GM13977 (cell line): ENCODE results near the gene OLFM4.

Experiments
- DNase-seq: peaks from one replicate; pipeline ENCODE4 v3.0.0; 2012; ENCODE audit warnings: low spot score
- in situ Hi-C: fragments of 300-500 bp; cut with MboI; formaldehyde crosslinking; loops from one replicate; pipeline ENCODE4 v1.12.0; 2022; ENCODE audit warnings: low sequenced_read_pairs, low pct_unique_long_range_greater_than_20kb, mixed read lengths, inconsistent platforms; ENCODE audit not compliant: unreplicated experiment
- TF ChIP-seq, protein P1 (sequence below): IDR thresholded peaks from 2 replicates; pipeline ENCODE4 v1.5.1; 2012; ENCODE audit warnings: mild to moderate bottlenecking, control low read depth; ENCODE audit not compliant: insufficient read depth; ENCODE audit errors: extremely low read depth, missing control alignments

OLFM4 gene

DNA sequence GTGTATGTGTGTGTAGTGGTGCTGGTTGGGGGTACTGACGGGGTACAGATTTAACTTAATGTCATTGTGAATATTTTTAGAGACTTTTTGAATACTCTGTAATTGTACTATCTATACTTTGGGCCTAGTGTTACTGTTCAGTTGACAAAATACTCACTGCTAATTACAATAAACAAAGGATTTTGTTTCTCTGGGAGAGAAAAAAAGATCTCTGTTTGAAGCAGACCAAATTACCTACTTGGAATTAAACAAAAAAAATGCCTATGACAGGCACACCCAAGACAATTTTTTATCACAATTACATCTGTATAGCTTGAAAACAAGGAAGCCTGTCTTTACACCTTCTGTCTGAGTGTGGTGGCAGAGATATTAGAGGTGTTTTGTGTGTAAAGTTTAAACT lies 45.1 kb downstream of the OLFM4 start:
- in situ Hi-C loops, result no loop called here
- DNase-seq, result no peak
- TF ChIP-seq, protein P1, sequence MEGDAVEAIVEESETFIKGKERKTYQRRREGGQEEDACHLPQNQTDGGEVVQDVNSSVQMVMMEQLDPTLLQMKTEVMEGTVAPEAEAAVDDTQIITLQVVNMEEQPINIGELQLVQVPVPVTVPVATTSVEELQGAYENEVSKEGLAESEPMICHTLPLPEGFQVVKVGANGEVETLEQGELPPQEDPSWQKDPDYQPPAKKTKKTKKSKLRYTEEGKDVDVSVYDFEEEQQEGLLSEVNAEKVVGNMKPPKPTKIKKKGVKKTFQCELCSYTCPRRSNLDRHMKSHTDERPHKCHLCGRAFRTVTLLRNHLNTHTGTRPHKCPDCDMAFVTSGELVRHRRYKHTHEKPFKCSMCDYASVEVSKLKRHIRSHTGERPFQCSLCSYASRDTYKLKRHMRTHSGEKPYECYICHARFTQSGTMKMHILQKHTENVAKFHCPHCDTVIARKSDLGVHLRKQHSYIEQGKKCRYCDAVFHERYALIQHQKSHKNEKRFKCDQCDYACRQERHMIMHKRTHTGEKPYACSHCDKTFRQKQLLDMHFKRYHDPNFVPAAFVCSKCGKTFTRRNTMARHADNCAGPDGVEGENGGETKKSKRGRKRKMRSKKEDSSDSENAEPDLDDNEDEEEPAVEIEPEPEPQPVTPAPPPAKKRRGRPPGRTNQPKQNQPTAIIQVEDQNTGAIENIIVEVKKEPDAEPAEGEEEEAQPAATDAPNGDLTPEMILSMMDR, result no peak

DNA sequence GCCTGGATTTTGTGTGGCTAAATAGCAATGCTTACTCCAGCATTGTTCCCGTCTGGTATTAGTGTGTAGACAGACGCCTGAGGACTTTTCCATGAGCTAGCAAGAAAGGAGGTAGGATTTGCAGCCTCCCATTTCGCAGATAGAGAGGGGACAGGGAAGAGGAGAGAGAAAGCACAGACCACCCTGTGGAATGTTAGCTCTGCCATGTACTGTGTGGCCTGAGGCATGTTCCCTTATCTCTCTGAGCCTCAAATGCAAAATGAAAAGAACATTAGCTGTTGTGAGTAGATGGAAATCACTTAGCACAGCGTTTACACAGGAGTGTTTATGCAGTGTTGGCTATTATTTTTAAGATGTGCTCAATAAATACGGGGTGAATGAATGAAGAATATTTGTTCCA lies 45.5 kb downstream of the OLFM4 start:
- no peak for DNase-seq
- TF ChIP-seq, protein P1, result no peak

DNA sequence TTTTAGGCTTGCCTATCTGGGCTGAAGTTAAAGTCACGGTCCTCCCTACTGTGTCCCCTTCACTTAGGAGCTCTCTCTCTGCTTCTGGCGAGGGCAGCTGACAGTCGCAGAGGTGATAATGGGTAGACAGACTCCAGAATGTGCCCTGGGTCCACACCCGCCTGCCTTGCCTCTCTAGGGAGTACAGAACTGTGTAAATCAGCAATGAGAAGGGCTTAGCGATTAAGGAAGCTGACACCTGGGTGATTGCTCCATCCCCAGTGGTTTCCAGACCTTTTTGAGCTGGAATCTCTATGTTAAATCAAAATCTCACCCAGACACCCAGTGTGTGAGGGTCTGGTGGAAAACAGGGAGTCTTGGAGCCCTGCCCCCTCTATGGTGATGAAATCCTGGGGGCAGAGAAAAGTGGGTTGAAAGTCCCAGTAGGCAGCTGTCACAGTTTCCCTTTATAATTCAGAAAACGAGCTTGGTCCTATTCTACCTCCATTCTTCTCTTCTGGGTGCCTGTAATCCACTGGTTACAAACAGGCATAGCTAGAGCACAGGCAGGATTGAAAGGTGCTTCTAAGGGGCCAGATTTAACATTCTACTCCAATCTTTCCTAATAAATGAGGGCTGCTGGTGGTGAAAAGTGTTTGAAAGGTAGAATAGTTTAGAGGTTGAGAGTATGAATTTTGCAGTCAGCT lies 46.9 kb downstream of the OLFM4 start:
- DNase-seq, result no peak
- TF ChIP-seq, protein P1, result no peak
- in situ Hi-C loops, result no loop called here

More for the DNA sequence above, 45.5 kb downstream of the OLFM4 start:
- in situ Hi-C loops, result no loop called here

DNA sequence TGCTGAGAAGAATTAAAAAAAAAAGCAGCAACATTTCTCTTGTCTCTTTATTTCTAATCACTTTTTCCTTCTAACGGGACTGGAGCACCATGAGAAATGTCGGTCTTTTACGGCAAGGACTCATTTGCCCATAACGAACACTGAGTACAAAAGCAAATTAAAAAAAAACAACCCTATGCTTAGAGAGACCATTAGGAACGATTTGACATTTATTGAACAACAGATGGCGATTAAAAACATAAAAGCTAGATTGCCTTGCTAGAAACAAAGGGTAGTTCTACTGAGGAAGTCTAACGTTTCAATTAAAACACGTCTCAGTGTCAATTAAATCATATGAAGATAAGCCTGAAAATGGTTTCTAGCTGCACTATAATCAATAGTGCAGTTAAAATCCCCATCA lies 51.1 kb downstream of the OLFM4 start:
- TF ChIP-seq, protein P1, result no peak
- in situ Hi-C loops, result no loop called here
- no peak for DNase-seq

DNA sequence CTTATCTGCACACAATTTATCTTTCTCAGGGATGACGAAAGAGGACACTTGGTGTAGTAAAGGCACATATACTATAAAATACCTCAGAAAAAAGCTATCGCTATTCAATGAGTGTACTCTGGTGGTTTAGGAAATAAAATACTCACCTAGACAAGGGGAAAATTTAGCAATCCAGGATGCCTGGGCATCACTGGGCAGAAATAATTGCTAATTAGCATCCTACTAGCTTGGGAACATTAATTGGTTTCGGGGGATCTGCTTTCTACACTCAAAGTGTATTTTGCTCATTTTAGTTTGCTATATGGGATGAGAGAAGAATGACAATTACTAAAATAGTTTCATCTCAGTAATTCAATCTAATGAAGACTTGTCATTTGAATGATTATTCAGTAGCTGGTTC lies 60.3 kb downstream of the OLFM4 start:
- no peak for DNase-seq
- in situ Hi-C loops, result no loop called here
- TF ChIP-seq, protein P1, result no peak

DNA sequence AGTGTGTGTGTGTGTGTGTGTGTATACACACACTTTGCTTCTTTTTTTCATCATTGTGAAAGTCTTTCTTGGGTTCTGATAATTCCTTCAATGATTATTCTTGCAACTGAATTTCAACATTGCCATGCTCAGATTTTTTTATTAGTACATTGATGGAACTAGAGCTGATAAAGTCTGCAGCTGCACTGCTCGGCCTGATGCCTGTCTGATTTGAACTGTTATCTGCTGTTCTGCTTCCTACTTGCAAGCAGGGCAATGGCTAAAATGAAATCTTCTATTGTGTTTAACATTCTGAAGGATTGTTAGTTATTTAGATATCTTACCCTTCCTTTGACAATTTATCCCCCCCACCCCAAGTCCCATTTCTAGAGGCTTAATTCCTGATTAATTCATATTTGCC lies 61.3 kb downstream of the OLFM4 start:
- TF ChIP-seq, protein P1, result no peak
- no peak for DNase-seq
- in situ Hi-C loops, result no loop called here

DNA sequence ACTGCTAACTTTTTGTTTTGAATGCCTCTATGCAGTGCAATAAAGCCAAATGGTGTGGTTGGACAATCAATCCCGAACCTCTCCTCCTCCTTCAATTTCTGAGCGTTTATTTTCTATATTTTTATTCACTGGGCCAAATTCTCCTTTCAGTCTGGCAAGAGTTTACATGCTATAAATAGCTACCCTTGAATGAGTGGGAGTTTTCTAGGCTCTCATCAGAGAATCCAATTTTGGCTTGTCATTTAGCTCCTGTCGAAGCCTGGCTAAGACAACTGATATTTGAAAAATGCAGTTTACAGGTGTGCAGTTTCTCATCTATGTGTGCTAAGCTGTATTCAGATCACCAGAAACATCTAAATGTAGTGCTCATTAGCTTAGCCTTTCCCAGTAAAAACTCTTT lies 61.8 kb downstream of the OLFM4 start:
- no peak for DNase-seq
- in situ Hi-C loops, result no loop called here
- TF ChIP-seq, protein P1, result no peak
